A673 (cell line): Measurements from ENCODE around the gene KCNQ1.

Source experiments
- CTCF ChIP-seq: fragments of 300-800, 200-600 bp; sonication (generic); conservative IDR thresholded peaks from 2 replicates; pipeline ENCODE4 v1.5.1; 2017; ENCODE audit warnings: low read depth, mild to moderate bottlenecking, antibody characterized with exemption, low read length, moderate library complexity, mixed read lengths
- EZH2 ChIP-seq: fragments of 200-600 bp; sonication (generic); IDR thresholded peaks from 2 replicates; pipeline ENCODE4 v1.6.1; 2017; ENCODE audit warnings: borderline replicate concordance, low read depth, mild to moderate bottlenecking, mixed read lengths, antibody characterized with exemption, low read length; ENCODE audit not compliant: poor library complexity, severe bottlenecking

GRCh38 chr11:2591805-2592204, 147.0 kb downstream of the KCNQ1 start:
- TF ChIP-seq EZH2, result no peak
- TF ChIP-seq CTCF, result no peak
